K562 treated with DMSO at 1 percent for 12 hours (cell line): ENCODE results near the gene GAREM2. TPM values are rescaled to one million over a fixed set of nuclear protein-coding genes. Genes with fewer than 3 reads are reported as not detected.

Source experiments
- total RNA-seq: library from RNA; unstranded; fragments of 300-600 nt; gene quantifications from 2 replicates; pipeline ENCODE4 v1.2.3, GENCODE V29; 2022; ENCODE audit not compliant: insufficient read depth

GAREM2 gene
- total RNA-seq, result 7.4 and 8.2 TPM in 2 replicates

GRCh38 chr2:26172871-26173775 lies at the start of gene GAREM2:
Gene GAREM2, plus strand, starts transcription at chr2:26173088. Its CDS starts 133 bp downstream, at chr2:26173221.

Other genes starting within 250 kb of the GAREM2 start
- gene KIF3C, start 190.6 kb upstream of the GAREM2 start, total RNA-seq, result 2.7 and 9.1 TPM in 2 replicates
- 60.8 and 99.7 TPM in 2 replicates for gene RAB10, start 139.0 kb upstream of the GAREM2 start, total RNA-seq
- 181 and 249 TPM in 2 replicates for gene HADHA, start 71.5 kb downstream of the GAREM2 start, total RNA-seq
- gene HADHB, start 71.9 kb downstream of the GAREM2 start, total RNA-seq, result 68.5 and 95.4 TPM in 2 replicates
- 2.4 and 8.8 TPM in 2 replicates for gene SELENOI, start 173.1 kb downstream of the GAREM2 start, total RNA-seq
- gene ADGRF3, start 173.7 kb downstream of the GAREM2 start, total RNA-seq, result 0.16 and 0.22 TPM in 2 replicates
- gene DRC1, start 228.8 kb downstream of the GAREM2 start, total RNA-seq, result not detected in 2 replicates